GM10266 (cell line): ENCODE measurements around the gene SNRNP200.

Experiments used
- DNase-seq: peaks from one replicate; pipeline ENCODE4 v3.0.0; 2012; ENCODE audit errors: extremely low spot score
- TF ChIP-seq, protein P1 (sequence below): IDR thresholded peaks from 2 replicates; pipeline ENCODE4 v1.5.1; 2012; ENCODE audit warnings: mild to moderate bottlenecking, low read depth; ENCODE audit not compliant: control insufficient read depth, insufficient read depth; ENCODE audit errors: missing control alignments

Gene SNRNP200

DNA sequence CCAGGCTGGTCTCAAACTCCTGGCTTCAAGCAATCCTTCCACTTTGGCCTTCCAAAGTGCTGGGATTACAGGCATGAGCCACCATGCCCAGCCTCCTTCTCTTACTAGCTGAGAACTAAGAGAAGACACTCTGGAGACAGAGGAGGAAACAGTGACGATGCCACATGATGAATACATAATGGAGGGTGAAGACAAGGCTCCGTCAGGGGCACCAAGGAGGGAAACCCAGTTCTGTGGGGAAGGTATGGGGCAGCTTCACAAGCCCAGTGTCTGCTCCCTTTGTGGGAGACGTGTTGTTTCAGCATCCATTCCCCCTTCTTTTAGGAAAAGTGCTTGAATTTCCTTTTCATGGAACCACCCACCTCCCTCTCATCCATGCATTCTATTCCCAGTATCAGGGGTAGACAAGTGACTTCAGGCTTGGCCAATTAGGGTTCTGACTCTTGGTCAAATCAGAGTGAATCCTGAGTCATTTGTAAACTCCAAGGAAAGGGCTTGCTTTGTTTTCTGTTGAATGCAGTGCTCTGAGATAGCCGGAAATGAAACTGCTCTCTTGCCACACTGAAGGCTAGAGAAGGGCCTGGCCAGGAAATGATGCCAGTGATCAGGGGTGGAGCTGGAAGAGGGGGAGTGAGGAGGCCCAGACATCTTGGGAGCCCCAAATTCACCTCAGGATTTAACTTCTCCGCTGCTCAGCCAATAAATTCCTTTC lies 63.3 kb downstream of the SNRNP200 start:
- peak; percentile 68 for DNase-seq
- TF ChIP-seq, protein P1, sequence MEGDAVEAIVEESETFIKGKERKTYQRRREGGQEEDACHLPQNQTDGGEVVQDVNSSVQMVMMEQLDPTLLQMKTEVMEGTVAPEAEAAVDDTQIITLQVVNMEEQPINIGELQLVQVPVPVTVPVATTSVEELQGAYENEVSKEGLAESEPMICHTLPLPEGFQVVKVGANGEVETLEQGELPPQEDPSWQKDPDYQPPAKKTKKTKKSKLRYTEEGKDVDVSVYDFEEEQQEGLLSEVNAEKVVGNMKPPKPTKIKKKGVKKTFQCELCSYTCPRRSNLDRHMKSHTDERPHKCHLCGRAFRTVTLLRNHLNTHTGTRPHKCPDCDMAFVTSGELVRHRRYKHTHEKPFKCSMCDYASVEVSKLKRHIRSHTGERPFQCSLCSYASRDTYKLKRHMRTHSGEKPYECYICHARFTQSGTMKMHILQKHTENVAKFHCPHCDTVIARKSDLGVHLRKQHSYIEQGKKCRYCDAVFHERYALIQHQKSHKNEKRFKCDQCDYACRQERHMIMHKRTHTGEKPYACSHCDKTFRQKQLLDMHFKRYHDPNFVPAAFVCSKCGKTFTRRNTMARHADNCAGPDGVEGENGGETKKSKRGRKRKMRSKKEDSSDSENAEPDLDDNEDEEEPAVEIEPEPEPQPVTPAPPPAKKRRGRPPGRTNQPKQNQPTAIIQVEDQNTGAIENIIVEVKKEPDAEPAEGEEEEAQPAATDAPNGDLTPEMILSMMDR, result no peak

DNA sequence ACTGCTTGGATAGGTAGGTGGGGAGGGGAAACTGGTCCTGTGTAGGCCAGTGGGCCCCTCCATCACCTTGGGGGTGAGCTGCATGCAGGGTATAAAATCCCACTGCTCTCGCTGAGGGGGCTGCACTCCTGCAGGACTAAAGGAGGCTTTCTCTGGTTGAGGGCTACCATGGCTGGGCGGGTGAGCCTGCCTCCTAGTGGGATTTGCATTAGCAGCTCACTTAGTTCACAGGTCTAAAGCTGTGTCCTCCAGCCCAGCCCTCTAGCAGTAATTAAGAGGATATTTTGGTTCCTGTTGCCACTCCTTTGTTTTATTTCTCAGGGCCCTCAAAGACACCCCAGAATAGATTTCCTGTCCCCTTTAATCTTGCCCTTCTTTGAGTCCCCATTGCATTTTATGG lies 64.1 kb downstream of the SNRNP200 start:
- no peak for DNase-seq
- TF ChIP-seq, protein P1, result peak; percentile 16

DNA sequence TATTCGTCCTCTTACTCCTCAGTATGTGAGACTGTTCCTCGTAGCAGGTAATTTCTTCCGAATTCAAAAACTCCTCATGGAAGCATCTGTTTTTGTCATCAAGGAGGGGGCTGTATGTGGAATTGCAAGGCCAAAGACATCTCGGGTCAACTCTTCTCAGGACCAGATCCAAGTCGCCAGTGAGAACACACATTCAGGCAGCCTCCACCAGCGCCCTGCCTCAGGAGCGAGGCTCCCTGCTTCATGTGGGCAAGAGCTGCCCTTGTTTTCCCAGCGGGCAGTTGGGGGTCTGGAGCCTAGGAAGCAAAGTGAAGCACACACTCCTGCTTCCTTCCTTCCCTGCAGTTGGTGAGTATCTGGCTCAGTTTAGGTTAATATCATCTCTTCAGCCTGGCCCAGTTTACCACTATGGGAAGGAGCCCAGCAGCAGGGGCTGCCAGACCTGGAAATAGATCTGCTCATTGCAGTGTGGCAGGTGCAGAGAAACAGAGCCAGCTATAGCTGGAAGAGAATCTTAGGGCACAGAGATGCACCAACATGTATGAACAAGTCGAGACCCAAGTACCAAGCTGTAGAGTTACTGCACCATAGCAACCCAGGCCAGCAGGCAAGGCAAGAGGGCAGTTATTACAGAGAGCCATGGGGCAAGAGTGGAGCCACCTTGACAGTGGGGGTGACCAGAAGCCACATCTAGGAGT lies 64.9 kb downstream of the SNRNP200 start:
- DNase-seq, result no peak
- TF ChIP-seq, protein P1, result no peak

DNA sequence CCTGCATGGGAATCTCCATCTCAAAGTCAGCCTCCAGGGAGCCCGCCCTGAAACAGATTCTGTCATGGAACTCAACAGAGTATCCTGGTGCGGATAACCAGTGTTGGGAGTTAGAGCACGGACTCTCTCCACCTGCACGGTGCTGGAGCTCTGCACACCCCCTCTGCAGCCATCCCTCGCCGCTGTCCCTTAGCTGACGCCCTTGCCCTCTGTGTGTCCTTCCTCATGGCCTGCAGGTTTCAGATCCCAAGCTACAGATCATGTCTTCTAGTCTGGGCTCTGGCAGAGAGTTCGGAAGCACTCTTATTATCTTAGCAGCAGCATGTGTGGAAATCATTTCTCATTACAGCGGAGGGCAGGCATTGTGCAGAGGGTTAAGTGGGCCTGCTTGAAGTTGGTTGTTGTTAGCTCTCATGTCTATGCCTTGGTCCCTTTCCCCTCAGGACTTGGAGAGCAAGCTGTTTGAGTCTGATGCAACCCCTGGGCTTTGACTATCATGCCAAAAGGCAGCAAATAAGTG lies 65.5 kb downstream of the SNRNP200 start:
- DNase-seq, result no peak
- TF ChIP-seq, protein P1, result no peak

DNA sequence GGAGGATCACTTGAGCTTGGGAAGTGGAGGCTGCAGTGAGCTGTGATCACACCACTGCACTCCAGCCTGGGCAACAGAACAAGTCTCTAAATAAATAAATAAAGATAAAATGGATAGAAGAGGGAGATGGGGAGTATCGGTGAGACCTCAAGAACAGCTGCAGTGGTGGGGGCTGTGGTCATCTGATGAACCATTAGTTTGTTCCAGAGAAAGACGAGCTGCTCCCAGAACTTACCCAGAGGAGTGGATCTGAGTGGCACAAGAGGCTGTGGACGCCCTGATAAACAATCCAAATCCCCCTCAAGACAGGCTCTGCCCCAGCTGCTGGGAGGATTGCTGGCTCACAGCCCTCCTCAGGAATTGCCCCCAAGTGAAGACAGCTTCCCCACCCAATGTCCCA lies 66.3 kb downstream of the SNRNP200 start:
- no peak for DNase-seq
- TF ChIP-seq, protein P1, result no peak

DNA sequence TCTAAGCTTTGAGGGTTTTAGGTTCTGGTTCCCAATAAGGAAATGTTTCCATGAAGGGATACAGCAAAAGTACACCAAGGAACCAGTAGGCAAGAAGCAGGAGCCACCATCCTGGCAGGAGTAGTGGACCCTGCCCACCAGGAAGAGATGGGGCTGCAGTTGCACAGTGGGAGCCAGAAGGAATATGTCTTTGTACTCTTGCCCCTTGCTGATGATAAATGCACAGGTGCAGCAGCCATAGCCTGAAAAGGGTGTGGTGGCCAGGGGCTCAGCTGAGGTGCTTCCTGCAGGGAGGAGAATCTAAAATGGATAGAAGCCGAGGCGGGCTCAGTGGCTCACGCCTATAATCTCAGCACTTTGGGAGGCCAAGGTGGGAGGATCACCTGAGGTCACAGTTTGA lies 67.1 kb downstream of the SNRNP200 start:
- no peak for DNase-seq
- TF ChIP-seq, protein P1, result no peak

DNA sequence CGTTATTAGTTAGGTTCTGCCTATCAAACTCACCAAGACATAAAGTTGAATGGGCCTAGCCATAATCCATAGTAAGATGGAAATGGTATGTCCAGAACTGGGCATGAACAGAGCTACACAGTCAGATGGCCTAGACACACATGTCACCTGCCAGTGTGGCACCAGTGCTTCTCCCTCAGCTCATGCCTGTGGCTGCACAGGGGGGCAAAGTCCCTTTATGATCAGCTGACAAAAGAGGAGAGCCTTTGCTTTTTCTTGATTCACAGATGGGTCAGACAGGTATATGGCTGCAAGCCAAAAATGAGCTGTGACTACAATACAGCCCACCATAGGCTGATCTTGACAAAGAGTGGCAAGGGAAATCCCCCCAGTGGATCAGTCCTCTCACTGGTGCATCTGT lies 68.5 kb downstream of the SNRNP200 start:
- DNase-seq, result no peak
- TF ChIP-seq, protein P1, result no peak
